C4-2B (cell line): ENCODE measurements around the gene PIGK.
"Not testable (repeated sequence)": the region's sequence is repeated elsewhere in the genome, so short reads cannot be mapped to it uniquely, and the experiment has no call there.

Source experiments
- H3K27ac ChIP-seq: fragments of 450-650 bp; 2 replicates; pipeline ENCODE4 v1.5.1; 2017
- ZFX ChIP-seq: fragments of 450-650 bp; IDR thresholded peaks from 2 replicates; pipeline ENCODE4 v1.6.1; 2017
- TF ChIP-seq, protein P1 (sequence below): fragments of 450-650 bp; conservative IDR thresholded peaks from 2 replicates; pipeline ENCODE4 v1.5.1; 2017; ENCODE audit warnings: mild to moderate bottlenecking

The PIGK gene

DNA sequence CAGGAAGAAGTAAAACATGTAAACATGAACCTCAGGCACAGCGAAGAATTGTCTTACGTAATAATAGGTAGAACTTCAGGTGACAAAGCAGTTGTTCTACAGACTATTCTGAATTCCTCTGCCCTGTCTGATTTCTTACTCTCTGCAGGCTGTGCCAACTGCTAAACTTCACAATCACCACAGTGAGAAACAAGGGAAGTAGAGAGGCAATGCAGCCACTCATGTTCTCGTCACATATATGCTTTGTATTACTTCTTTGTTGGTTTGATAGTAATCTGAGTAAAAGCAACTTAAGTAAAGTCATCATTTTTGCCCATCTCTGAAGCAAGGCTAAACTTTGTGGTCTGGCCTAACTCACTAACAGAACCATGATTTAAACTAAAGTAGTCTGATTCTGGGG is 21.9 kb downstream of the PIGK start:
- no peak for TF ChIP-seq ZFX
- TF ChIP-seq, protein P1, sequence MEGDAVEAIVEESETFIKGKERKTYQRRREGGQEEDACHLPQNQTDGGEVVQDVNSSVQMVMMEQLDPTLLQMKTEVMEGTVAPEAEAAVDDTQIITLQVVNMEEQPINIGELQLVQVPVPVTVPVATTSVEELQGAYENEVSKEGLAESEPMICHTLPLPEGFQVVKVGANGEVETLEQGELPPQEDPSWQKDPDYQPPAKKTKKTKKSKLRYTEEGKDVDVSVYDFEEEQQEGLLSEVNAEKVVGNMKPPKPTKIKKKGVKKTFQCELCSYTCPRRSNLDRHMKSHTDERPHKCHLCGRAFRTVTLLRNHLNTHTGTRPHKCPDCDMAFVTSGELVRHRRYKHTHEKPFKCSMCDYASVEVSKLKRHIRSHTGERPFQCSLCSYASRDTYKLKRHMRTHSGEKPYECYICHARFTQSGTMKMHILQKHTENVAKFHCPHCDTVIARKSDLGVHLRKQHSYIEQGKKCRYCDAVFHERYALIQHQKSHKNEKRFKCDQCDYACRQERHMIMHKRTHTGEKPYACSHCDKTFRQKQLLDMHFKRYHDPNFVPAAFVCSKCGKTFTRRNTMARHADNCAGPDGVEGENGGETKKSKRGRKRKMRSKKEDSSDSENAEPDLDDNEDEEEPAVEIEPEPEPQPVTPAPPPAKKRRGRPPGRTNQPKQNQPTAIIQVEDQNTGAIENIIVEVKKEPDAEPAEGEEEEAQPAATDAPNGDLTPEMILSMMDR = no peak

DNA sequence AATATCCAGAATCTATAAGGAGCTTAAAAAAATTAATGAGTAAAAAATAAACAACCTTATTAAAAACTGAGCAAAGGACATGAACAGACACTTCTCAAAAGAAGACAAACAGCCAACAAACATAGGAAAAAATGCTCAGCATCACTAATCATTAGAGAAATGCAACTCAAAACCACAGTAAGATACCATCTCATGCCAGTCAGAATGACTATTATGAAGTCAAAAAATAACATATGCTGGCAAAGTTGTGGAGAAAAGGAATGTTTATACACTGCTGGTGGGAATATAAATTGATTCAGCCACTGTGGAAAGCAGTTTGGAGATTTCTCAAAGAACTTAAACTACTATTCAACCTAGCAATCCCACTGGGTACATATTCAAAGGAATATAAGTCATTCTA is 25.3 kb downstream of the PIGK start:
- TF ChIP-seq, protein P1 = no peak
- TF ChIP-seq ZFX = no peak
- no peak overlapping the region for H3K27ac ChIP-seq

More for the DNA sequence above, 21.9 kb downstream of the PIGK start:
- no peak overlapping the region for H3K27ac ChIP-seq

DNA sequence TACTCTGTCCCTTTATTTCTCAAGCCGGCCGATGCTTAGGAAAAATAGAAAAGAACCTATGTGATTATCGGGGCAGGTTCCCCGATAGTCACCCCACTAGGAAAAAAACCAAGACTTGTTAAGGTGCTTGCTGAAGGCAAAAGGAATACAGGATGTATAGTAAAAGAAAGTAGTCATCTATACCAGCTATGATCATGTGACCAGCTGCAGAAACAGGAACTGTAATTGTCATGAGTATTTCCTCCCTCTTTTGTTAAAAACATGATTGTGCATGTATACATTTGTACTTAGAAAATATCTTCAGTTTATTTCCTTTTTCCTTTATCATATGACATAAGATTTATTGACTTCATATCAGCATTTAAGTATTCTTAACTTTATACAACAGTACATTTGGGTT is 30.5 kb downstream of the PIGK start:
- TF ChIP-seq, protein P1 = no peak
- TF ChIP-seq ZFX = no peak
- H3K27ac ChIP-seq = no peak overlapping the region

DNA sequence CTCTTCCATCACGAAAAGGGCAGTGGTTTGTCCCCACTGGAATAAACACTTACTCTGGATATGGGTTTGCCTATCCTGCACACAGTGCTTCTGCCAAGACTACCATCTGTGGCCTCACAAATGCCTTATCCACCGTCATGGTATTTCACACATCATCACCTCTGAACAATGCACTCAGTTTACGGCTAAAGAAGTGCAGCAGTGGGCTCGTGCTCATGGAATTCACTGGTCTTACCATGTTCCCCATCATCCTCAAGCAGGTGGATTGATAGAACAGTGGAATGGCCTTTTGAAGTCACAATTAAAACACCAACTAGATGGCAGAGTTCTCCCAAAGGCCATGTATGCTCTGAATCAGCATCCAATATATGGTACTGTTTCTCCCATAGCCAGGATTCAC is 32.3 kb downstream of the PIGK start:
- H3K27ac ChIP-seq = not testable (repeated sequence)

DNA sequence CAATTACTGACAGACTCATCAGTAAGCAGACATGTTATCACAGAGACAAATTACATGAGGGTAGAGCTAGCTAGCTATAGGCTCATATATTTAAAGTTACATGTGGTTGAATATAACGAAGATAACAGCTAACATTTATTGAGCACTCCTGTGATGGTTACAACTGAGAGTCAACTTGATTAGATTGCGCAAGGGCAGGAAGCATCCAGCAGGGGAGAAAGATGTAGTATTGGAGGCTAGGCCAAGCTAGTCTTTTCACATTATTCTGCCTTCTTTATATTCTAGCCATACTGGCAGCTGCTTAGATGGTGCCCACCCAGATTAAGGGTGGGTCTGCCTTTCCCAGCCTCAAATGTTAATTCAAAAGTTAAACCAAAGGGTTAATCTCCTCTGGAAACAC is 37.1 kb downstream of the PIGK start:
- no peak for TF ChIP-seq ZFX
- TF ChIP-seq, protein P1 = no peak
- H3K27ac ChIP-seq = no peak overlapping the region

DNA sequence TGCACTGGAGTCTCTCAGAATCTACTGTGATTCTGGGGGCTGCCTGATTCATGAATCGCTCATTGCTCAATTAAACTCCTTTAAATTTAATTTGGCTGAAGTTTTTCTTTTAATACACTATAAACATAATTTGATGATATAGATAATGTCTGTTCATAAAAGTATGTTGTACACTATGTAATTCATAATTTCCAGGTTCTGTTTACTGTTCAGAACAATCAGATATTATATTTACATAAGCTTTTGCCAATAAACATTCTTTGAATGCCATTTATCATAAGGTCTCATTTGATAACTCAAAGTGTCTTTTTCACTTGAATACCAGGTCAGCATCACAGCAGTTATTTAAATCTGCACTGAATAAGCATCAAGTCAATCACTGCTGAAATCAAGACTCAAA is 39.6 kb downstream of the PIGK start:
- TF ChIP-seq, protein P1 = peak; percentile 10; the same call in 1 of the 2 replicates
- TF ChIP-seq ZFX = no peak
- H3K27ac ChIP-seq = peak overlapping the region; percentile 69; the same call in 1 of the 2 replicates

DNA sequence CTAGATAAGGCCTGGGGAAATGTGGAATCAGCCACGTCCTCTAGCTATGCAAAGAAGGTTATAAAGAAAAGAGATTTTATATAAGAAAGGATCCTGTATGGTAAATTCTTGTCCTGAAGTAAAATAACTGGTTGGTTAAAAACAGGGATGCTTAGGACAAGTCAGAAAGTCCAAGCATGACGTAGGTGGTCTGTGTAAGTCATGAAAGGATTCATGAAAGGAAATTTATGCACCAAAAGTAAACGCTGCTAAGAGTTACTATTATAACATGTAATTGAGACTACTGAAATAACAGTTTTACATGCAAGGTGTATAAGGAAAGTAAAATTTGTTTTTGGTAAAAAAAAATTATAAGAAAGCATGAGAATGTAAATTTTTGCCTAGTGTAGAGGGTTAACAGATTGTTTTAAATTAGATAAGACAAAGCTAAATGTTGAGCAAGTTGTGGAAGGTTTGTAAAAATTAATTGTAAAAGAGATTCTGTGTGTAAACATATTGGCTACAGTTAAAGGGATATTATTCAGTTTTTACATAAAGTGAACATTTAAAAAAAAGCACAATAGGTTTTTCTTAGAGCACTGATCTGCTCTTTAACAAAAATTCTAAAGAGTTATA is 43.9 kb downstream of the PIGK start:
- no peak overlapping the region for H3K27ac ChIP-seq
- no peak for TF ChIP-seq ZFX
- TF ChIP-seq, protein P1 = no peak

DNA sequence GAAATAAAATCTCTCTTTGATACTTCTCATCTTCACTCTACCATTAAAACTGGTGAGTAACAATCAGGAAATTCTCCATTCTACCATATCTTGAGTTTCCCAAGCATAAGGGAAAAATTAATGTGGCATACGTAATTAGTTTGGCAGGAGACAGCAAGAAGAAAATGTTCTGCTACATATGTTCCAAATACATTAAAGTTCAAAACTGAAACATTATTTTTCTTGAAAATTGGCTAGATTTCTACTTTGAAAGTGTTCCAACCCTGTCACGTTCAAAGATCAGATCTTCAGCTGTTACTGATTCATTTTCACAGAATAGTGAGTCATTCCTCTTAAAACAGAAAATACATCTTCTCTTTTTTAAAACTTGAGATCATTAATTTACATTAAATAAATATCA is 48.5 kb downstream of the PIGK start:
- H3K27ac ChIP-seq = no peak overlapping the region
- TF ChIP-seq, protein P1 = no peak
- TF ChIP-seq ZFX = no peak
